Cardiac muscle cell (in vitro differentiated cells and primary cell): ENCODE measurements around the gene CELF2. TPM values are rescaled to one million over a fixed set of nuclear protein-coding genes. Genes with fewer than 3 reads are reported as not detected.

Source experiments
- DNase-seq, 2 donors: peaks; one replicate each; pipeline versions ENCODE4 v3.0.0 to v3.0.0-alpha.2; 2010 to 2017; ENCODE audit warnings: low read depth in 1 of 2, low spot score in 1 of 2
- H3K27ac ChIP-seq: fragments of 200-600 bp; sonication (generic); 2 replicates; pipeline ENCODE4 v1.5.1; 2016
- H3K27me3 ChIP-seq: fragments of 200-600 bp; sonication (generic); 2 replicates; pipeline ENCODE4 v1.6.0; 2016; ENCODE audit warnings: control low read depth
- H3K36me3 ChIP-seq: fragments of 200-600 bp; sonication (generic); 2 replicates; pipeline ENCODE4 v1.5.1; 2016; ENCODE audit warnings: control low read depth
- H3K4me1 ChIP-seq: fragments of 200-600 bp; sonication (generic); 2 replicates; pipeline ENCODE4 v1.8.1; 2017; ENCODE audit warnings: low read depth, mild to moderate bottlenecking, mixed run types
- H3K4me3 ChIP-seq: fragments of 200-600 bp; sonication (generic); 2 replicates; pipeline ENCODE4 v1.5.1; 2016; ENCODE audit warnings: mild to moderate bottlenecking
- H3K9me3 ChIP-seq: fragments of 200-600 bp; sonication (generic); 2 replicates; pipeline ENCODE4 v1.5.1; 2017; ENCODE audit warnings: low read depth, mild to moderate bottlenecking, control low read depth
- polyA plus RNA-seq: library from polyadenylated mRNA; unstranded; fragments of >200 nt; fragmentation: Nextera tagmentation; extraction: Ambion mirVana; gene quantifications from 2 replicates; pipeline ENCODE4 v1.2.1, GENCODE V29; 2016
- total RNA-seq: library from RNA; depleted of rRNA; stranded (reverse); fragments of >200 nt; gene quantifications from 2 replicates; pipeline ENCODE4 v1.2.3, GENCODE V29; 2016
- TF ChIP-seq, protein P1 (sequence below): IDR thresholded peaks from 2 replicates; pipeline ENCODE4 v1.5.1; 2012; ENCODE audit warnings: low read depth, mild to moderate bottlenecking, low read length

The CELF2 gene
- total and polyA plus RNA-seq, 2 experiments from 2014 or later, result 66.9 to 82.7 TPM

DNA sequence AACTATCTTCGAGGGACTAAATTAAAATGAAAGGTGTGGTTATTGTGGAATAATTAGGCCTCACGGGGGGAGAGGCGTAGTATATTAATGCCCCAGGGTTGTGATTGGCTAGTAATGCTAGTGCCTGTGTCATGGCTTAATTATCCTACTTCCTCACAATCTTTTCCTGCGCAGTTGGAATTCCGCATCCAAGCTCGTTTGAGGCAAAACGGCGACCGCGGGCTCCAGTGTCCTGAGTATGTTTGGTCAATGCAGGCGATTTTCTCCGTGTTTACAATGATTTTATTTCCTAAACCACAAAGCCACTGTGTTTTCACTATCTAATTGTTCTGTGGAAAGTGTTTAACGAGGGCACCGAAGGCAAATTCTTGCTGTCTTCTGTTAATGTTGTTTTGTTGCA, 282.9 kb downstream of the CELF2 start:
- DNase-seq, result no peak
- Histone ChIP-seq H3K27ac (peak overlapping the region; percentile 14), H3K27me3 (no peaks in the 10 kb centered on the region), H3K9me3 (no peaks in the 10 kb centered on the region), H3K4me1 (no peaks in the 10 kb centered on the region), H3K36me3 (peaks cover 8% of the 10 kb centered on the region), H3K4me3 (no peak overlapping the region)
- TF ChIP-seq, protein P1, sequence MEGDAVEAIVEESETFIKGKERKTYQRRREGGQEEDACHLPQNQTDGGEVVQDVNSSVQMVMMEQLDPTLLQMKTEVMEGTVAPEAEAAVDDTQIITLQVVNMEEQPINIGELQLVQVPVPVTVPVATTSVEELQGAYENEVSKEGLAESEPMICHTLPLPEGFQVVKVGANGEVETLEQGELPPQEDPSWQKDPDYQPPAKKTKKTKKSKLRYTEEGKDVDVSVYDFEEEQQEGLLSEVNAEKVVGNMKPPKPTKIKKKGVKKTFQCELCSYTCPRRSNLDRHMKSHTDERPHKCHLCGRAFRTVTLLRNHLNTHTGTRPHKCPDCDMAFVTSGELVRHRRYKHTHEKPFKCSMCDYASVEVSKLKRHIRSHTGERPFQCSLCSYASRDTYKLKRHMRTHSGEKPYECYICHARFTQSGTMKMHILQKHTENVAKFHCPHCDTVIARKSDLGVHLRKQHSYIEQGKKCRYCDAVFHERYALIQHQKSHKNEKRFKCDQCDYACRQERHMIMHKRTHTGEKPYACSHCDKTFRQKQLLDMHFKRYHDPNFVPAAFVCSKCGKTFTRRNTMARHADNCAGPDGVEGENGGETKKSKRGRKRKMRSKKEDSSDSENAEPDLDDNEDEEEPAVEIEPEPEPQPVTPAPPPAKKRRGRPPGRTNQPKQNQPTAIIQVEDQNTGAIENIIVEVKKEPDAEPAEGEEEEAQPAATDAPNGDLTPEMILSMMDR, result no peak

DNA sequence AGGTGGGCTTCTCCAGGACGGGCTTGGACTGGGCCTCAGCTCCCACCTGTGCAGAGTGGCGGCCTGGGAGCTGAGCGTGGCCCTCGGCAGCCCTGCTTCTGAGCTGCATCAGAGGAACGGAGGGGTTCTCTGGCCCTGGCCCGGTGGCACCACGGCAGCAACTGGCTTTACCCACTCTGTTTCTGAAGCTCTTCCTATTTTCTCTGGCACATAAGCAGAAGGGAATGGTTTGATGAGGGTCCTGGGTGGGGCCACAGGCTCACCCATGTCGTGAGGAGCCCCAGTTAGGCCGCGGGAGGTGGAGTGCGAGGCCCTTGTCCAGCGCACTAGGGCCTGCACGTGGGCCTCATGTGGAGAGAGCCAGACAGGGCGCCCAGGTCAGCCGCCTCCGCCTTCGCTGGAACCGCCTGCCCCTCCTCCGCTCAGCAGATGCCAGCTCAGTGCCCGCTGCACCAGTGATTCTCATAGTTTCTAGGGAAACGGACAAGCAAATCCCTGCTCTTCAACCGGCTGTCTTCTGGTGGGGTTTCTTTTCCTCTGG, 284.0 kb downstream of the CELF2 start:
- Histone ChIP-seq H3K4me1 (no peaks in the 10 kb centered on the region), H3K27me3 (no peaks in the 10 kb centered on the region), H3K27ac (no peak overlapping the region), H3K36me3 (peaks cover 8% of the 10 kb centered on the region), H3K4me3 (no peak overlapping the region), H3K9me3 (no peaks in the 10 kb centered on the region)
- no peak for DNase-seq
- TF ChIP-seq, protein P1, result no peak

DNA sequence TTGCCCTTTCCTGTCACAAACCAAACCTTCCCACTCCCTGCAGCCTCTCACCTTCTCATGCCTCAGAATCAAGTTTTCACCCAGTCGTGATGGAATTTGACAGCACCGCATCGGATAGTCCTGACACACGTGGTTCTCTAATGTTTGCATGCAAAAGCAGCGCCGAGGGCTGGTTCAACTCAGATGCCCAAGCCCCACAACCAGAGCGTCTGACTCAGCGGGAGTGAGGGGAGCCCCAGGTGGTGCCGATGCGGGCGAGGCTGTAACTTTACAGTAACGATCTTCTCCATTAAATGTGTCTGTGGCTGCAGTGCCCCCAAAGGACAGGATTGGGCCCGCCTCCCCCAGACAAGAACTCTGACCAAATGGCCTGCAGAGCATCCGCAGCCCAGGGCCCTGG, 284.5 kb downstream of the CELF2 start:
- H3K4me1 ChIP-seq, result no peaks in the 10 kb centered on the region
- TF ChIP-seq, protein P1, result no peak
- no peak overlapping the region for H3K27ac ChIP-seq
- no peaks in the 10 kb centered on the region for H3K9me3 ChIP-seq
- H3K36me3 ChIP-seq, result peaks cover 8% of the 10 kb centered on the region
- H3K4me3 ChIP-seq, result no peak overlapping the region
- H3K27me3 ChIP-seq, result no peaks in the 10 kb centered on the region
- DNase-seq, result no peak

DNA sequence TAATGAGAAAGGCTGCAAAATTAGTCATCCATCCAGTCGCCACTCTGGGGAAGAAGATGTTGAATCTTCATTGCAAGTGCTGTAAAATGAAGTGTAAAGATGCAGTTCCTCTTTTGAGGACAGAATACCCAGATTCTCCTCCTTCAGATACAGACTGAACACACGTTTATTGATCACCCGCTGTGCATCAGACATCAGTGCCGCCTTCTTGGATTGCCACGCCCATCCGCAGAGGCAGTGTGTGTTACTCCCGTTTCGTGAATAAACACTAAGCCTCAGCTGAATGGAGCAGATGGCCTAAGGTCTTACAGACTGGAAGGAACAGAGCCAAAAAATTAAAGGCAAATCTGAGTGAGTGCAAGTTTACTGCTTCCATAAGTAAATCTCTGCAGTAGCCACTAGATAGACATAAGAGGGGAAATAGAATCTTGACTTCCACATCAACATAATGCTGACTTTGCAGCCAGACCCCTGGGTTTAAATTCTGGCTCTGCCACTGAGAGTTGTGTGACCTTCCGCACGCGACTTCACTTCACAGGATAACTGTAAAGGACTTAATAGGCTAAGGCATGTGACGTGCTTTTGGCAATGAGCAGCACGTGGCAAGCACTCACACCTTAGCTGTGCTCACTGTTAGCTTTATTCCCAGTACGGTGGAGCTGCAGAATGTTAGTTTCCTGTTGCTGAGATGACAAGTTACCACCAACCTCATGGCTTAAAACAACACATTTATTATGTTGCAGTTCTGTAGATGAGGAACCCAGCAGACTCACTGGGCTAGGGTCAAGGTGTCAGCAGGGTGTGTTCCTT, 285.9 kb downstream of the CELF2 start:
- Histone ChIP-seq H3K27ac (no peak overlapping the region), H3K4me3 (no peak overlapping the region), H3K36me3 (peaks cover 8% of the 10 kb centered on the region), H3K27me3 (no peaks in the 10 kb centered on the region), H3K4me1 (no peaks in the 10 kb centered on the region), H3K9me3 (no peaks in the 10 kb centered on the region)
- TF ChIP-seq, protein P1, result no peak
- no peak for DNase-seq

DNA sequence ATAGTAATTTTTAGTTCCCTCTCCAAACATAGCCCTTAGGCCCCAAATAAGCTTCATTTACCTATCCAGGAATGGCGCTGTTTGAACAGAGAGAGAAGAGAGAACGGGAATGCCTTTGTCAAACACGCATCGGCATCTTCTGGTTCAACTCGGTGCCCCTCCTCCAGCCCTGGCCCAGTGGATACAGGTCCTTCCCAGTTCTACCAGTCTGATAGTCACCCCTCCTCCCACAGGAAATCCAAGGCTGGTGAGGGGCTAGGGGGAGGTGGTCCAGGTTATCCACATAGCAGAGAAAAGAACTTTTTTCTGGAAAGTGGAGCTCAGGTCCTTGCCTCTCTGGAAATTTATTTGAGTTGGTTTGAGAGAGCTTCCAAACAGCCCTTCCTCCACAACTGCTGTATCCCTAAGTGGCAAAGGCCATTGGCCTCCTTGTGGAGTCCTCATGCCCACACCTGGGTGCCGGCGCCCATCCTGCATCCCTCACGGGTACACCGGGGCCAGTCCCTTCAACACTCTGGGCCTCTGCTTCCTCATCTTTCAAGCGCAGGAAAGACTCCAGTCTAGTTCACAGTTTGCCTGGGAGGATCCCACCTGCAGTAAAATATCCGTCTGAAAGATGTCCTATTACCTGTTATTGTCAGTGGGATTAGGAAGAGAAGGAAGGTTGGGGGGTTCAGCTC, 287.4 kb downstream of the CELF2 start:
- no peaks in the 10 kb centered on the region for H3K9me3 ChIP-seq
- no peaks in the 10 kb centered on the region for H3K4me1 ChIP-seq
- no peak overlapping the region for H3K27ac ChIP-seq
- TF ChIP-seq, protein P1, result no peak
- DNase-seq, result no peak
- H3K27me3 ChIP-seq, result no peaks in the 10 kb centered on the region
- peaks cover 8% of the 10 kb centered on the region for H3K36me3 ChIP-seq
- H3K4me3 ChIP-seq, result no peak overlapping the region
